GM21360 (cell line): ENCODE measurements around the gene FHOD3.

ENCODE experiments used
- ATAC-seq: cut with Tn5 transposase; IDR thresholded peaks from one replicate; pipeline ENCODE4 v1.9.1; 2021; ENCODE audit warnings: mild to moderate bottlenecking, moderate library complexity; ENCODE audit not compliant: unreplicated experiment

The FHOD3 gene

GRCh38 chr18:36403896-36404820, 106.6 kb downstream of the FHOD3 start:
- no peak for ATAC-seq

GRCh38 chr18:36405611-36406010, 108.1 kb downstream of the FHOD3 start:
- no peak for ATAC-seq

GRCh38 chr18:36406805-36407204, 109.3 kb downstream of the FHOD3 start:
- no peak for ATAC-seq

GRCh38 chr18:36408606-36409005, 111.1 kb downstream of the FHOD3 start:
- no peak for ATAC-seq

GRCh38 chr18:36409779-36410178, 112.3 kb downstream of the FHOD3 start:
- no peak for ATAC-seq

GRCh38 chr18:36410346-36410745, 112.8 kb downstream of the FHOD3 start:
- ATAC-seq: no peak

- ATAC-seq: no peak
These were observed 114.2 kb downstream of the FHOD3 start for GRCh38 chr18:36411745-36412168.

GRCh38 chr18:36412778-36413177, 115.3 kb downstream of the FHOD3 start:
- no peak for ATAC-seq

- ATAC-seq: no peak
These were observed 117.7 kb downstream of the FHOD3 start for GRCh38 chr18:36415171-36415570.

GRCh38 chr18:36415625-36416024, 118.1 kb downstream of the FHOD3 start:
- no peak for ATAC-seq

- ATAC-seq: no peak
These were observed 121.8 kb downstream of the FHOD3 start for GRCh38 chr18:36419188-36419899.

GRCh38 chr18:36419900-36420531, 122.5 kb downstream of the FHOD3 start:
- ATAC-seq: no peak

- ATAC-seq: no peak
These were observed 123.3 kb downstream of the FHOD3 start for GRCh38 chr18:36420826-36421225.

GRCh38 chr18:36424741-36425142, 127.2 kb downstream of the FHOD3 start:
- no peak for ATAC-seq

- no peak for ATAC-seq
These were observed 129.9 kb downstream of the FHOD3 start for GRCh38 chr18:36427369-36427768.

GRCh38 chr18:36427831-36428230, 130.3 kb downstream of the FHOD3 start:
- ATAC-seq: no peak

- no peak for ATAC-seq
These were observed 131.0 kb downstream of the FHOD3 start for GRCh38 chr18:36428431-36429029.

- no peak for ATAC-seq
These were observed 135.5 kb downstream of the FHOD3 start for GRCh38 chr18:36432880-36433555.

GRCh38 chr18:36436387-36436786, 138.9 kb downstream of the FHOD3 start:
- no peak for ATAC-seq

GRCh38 chr18:36440614-36441013, 143.1 kb downstream of the FHOD3 start:
- ATAC-seq: no peak
